CD4-positive, alpha-beta T cell treated with Interleukin-2 at 100 ng/mL for 4 hours (primary cell): Measurements from ENCODE around the gene CD34.
"Not testable (repeated sequence)": the region's sequence is repeated elsewhere in the genome, so short reads cannot be mapped to it uniquely, and the experiment has no call there.

Source experiments
- DNase-seq: peaks from one replicate; pipeline ENCODE4 v3.0.0-alpha.2; 2020; ENCODE audit warnings: low spot score

CD34 gene

GRCh38 chr1:207898836-207899235 lies 12.1 kb downstream of the CD34 start:
- no peak for DNase-seq

- DNase-seq: no peak
These were observed 12.7 kb downstream of the CD34 start for GRCh38 chr1:207898260-207898659.

- no peak for DNase-seq
These were observed 13.7 kb downstream of the CD34 start for GRCh38 chr1:207897188-207897587.

GRCh38 chr1:207896547-207896946 lies 14.4 kb downstream of the CD34 start:
- no peak for DNase-seq

- DNase-seq: no peak
These were observed 16.2 kb downstream of the CD34 start for GRCh38 chr1:207894704-207895103.

- no peak for DNase-seq
These were observed 17.0 kb downstream of the CD34 start for GRCh38 chr1:207893737-207894582.

- no peak for DNase-seq
These were observed 18.2 kb downstream of the CD34 start for GRCh38 chr1:207892764-207893163.

- no peak for DNase-seq
These were observed 19.8 kb downstream of the CD34 start for GRCh38 chr1:207891148-207891547.

- no peak for DNase-seq
These were observed 20.7 kb downstream of the CD34 start for GRCh38 chr1:207890136-207890738.

- no peak for DNase-seq
These were observed 22.3 kb downstream of the CD34 start for GRCh38 chr1:207888652-207889051.

GRCh38 chr1:207887542-207888201 lies 23.3 kb downstream of the CD34 start:
- DNase-seq: no peak

- no peak for DNase-seq
These were observed 24.7 kb downstream of the CD34 start for GRCh38 chr1:207886227-207886626.

GRCh38 chr1:207885129-207886032 lies 25.5 kb downstream of the CD34 start:
- peak; percentile 73 for DNase-seq

GRCh38 chr1:207884266-207885029 lies 26.5 kb downstream of the CD34 start:
- DNase-seq: no peak

- DNase-seq: no peak
These were observed 27.2 kb downstream of the CD34 start for GRCh38 chr1:207883660-207884250.

GRCh38 chr1:207883104-207883651 lies 27.7 kb downstream of the CD34 start:
- peak; percentile 28 for DNase-seq

- DNase-seq: no peak
These were observed 28.2 kb downstream of the CD34 start for GRCh38 chr1:207882692-207883091.

- DNase-seq: no peak
These were observed 32.0 kb downstream of the CD34 start for GRCh38 chr1:207878939-207879338.

GRCh38 chr1:207877914-207878313 lies 33.0 kb downstream of the CD34 start:
- DNase-seq: not testable (repeated sequence)

GRCh38 chr1:207876131-207876530 lies 34.8 kb downstream of the CD34 start:
- DNase-seq: no peak

- DNase-seq: no peak
These were observed 35.4 kb downstream of the CD34 start for GRCh38 chr1:207875532-207875931.
